Neural progenitor cell (in vitro differentiated cells): ENCODE data around the gene CHRM4.

Experiments used
- EZH2 ChIP-seq: fragments of 200-600 bp; sonication (generic); IDR thresholded peaks from 2 replicates; pipeline ENCODE4 v1.6.1; 2017; ENCODE audit warnings: antibody characterized with exemption, mild to moderate bottlenecking, moderate library complexity
- EZH2phosphoT487 ChIP-seq: fragments of 200-600 bp; sonication (generic); IDR thresholded peaks from 2 replicates; pipeline ENCODE4 v1.6.1; 2017; ENCODE audit warnings: antibody characterized with exemption
- TF ChIP-seq, protein P1 (sequence below): fragments of 200-600 bp; sonication (generic); IDR thresholded peaks from 2 replicates; pipeline ENCODE4 v1.5.1; 2017; ENCODE audit warnings: antibody characterized with exemption, mild to moderate bottlenecking

DNA sequence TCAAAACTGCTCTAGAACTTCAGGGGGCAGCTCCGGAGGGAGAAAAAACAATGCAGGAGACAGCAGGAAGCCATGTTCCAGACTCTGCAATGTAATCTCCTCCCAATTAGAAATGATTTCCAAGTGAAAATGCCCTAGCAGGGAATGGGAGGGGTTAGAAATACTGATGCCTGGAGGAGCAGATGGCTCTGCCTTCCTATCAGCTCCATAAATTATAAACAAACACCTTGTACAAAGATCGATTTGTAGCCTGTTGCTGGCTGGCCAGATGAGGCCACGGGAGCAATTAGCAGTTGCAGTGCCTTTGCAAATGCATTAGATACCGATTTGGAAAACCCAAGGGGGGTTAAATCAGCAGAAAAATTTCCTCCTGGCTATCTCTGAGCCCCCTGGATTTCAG lies 46.6 kb upstream of the CHRM4 start:
- TF ChIP-seq EZH2 (no peak), EZH2phosphoT487 (no peak)
- TF ChIP-seq, protein P1, sequence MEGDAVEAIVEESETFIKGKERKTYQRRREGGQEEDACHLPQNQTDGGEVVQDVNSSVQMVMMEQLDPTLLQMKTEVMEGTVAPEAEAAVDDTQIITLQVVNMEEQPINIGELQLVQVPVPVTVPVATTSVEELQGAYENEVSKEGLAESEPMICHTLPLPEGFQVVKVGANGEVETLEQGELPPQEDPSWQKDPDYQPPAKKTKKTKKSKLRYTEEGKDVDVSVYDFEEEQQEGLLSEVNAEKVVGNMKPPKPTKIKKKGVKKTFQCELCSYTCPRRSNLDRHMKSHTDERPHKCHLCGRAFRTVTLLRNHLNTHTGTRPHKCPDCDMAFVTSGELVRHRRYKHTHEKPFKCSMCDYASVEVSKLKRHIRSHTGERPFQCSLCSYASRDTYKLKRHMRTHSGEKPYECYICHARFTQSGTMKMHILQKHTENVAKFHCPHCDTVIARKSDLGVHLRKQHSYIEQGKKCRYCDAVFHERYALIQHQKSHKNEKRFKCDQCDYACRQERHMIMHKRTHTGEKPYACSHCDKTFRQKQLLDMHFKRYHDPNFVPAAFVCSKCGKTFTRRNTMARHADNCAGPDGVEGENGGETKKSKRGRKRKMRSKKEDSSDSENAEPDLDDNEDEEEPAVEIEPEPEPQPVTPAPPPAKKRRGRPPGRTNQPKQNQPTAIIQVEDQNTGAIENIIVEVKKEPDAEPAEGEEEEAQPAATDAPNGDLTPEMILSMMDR = no peak
